NCI-H2029 treated with DMSO at 0.1 percent for 48 hours (cell line): ENCODE data around the gene KDM6B.

Experiments
- DNase-seq: peaks from one replicate; lab custom pipeline; 2025; lab: John Stamatoyannopoulos, UW

Gene KDM6B

GRCh38 chr17:7880076-7880868 is 46.3 kb downstream of the KDM6B start:
- no peak for DNase-seq

DNA sequence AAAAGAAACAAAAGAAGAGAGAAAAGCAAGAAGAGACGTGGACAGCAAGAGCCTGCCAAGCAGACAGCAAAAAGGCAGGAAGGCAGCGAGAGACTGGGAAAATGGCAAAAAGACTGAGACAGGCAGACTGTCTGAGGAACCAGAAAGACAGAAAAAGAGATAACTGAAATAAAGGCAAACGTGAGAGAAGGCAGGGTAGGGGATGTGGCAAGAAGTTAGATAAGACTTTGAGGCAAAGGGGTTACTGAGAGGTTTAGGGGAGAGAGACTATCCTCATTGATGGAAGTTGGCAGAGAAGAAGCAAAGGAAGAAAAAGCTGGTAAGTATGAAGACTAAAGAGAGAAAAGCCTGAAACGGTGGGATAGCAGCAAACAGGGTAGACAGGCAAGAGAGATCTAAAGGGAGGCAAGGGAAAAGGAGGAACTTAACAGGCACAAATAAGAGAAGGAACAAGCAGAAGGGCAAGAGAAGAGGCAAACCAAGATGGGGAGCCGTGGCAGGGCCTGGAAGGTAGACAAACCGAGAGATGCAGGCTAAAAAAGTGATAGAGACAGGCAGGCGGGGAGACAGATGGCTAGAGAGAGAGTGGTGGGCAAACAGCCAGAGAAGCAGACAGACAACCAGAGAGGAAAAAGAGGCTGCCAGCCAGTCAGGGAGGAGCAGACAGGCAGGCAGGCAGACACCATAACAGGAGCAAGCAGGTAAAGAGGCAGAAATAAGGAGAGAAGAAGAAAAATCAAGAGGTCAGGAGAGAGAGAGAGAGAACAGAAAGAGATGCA is 47.4 kb downstream of the KDM6B start:
- peak; percentile 61 for DNase-seq

- no peak for DNase-seq
Observed at GRCh38 chr17:7882068-7882467, 48.1 kb downstream of the KDM6B start.

DNA sequence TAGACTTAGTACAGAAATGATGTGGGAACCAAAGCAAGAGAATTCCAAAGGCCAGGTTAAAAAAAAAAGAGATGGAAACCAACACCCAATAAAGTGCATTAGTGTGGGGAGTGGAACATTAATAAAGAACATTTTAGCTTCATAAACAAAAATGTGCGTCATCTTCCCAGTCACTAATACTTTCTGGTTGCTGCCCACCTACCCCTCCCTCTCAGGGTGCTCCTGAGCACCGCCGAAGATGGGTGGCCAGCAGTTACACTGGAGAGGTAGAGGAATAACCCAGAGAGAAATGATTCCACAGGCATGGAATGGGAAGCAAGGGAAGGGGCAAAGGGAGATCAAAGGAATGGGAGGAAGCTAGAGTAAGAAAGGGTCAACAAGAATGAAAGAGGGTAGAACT is 48.6 kb downstream of the KDM6B start:
- no peak for DNase-seq
